MM.1S (cell line): Measurements from ENCODE around the gene EDNRA.

Experiments
- DNase-seq: peaks from one replicate; pipeline ENCODE4 v3.0.0-alpha.2; 2015
- H2AFZ ChIP-seq: fragments of 300-600 bp; sonication (generic); 2 replicates; pipeline ENCODE4 v1.6.0; 2016; ENCODE audit warnings: antibody characterized with exemption, low read length
- H3F3A ChIP-seq: fragments of 300-600 bp; sonication (generic); 2 replicates; pipeline ENCODE4 v1.6.1; 2016; ENCODE audit warnings: mild to moderate bottlenecking, antibody characterized with exemption, low read length, moderate library complexity, mixed read lengths; ENCODE audit not compliant: insufficient read depth
- H3K27ac ChIP-seq: fragments of 300-600 bp; sonication (generic); 2 replicates; pipeline ENCODE4 v1.5.1; 2016; ENCODE audit warnings: mild to moderate bottlenecking, low read length
- H3K27me3 ChIP-seq: fragments of 300-600 bp; sonication (generic); replicated peaks from 2 replicates; pipeline ENCODE4 v1.6.0; 2016; ENCODE audit warnings: low read length; ENCODE audit not compliant: insufficient read depth
- H3K36me3 ChIP-seq: fragments of 300-600 bp; sonication (generic); replicated peaks from 2 replicates; pipeline ENCODE4 v1.6.1; 2016; ENCODE audit warnings: mild to moderate bottlenecking, low read length, mixed read lengths; ENCODE audit not compliant: insufficient read depth
- H3K4me1 ChIP-seq: fragments of 300-600 bp; sonication (generic); 2 replicates; pipeline ENCODE4 v1.6.1; 2016; ENCODE audit warnings: low read length, mixed read lengths
- H3K4me2 ChIP-seq: fragments of 300-600 bp; sonication (generic); 2 replicates; pipeline ENCODE4 v1.6.0; 2016; ENCODE audit warnings: low read depth, low read length
- H3K4me3 ChIP-seq: fragments of 300-600 bp; sonication (generic); 2 replicates; pipeline ENCODE4 v1.5.1; 2016; ENCODE audit warnings: low read length, mixed read lengths
- H3K79me2 ChIP-seq: fragments of 300-600 bp; sonication (generic); 2 replicates; pipeline ENCODE4 v1.6.1; 2016; ENCODE audit warnings: mixed run types, low read length, mixed read lengths
- H3K9ac ChIP-seq: fragments of 300-600 bp; sonication (generic); 2 replicates; pipeline ENCODE4 v1.6.1; 2016; ENCODE audit warnings: low read length, mixed read lengths
- H3K9me2 ChIP-seq: fragments of 300-600 bp; sonication (generic); replicated peaks from 2 replicates; pipeline ENCODE4 v1.6.1; 2016; ENCODE audit warnings: mild to moderate bottlenecking, low read length, mixed read lengths; ENCODE audit not compliant: insufficient read depth
- H3K9me3 ChIP-seq: fragments of 300-600 bp; sonication (generic); replicated peaks from 2 replicates; pipeline ENCODE4 v1.6.1; 2016; ENCODE audit warnings: mild to moderate bottlenecking, low read length, mixed read lengths; ENCODE audit not compliant: insufficient read depth
- H4K20me1 ChIP-seq: fragments of 300-600 bp; sonication (generic); 2 replicates; pipeline ENCODE4 v1.6.1; 2016; ENCODE audit warnings: mild to moderate bottlenecking, low read length, moderate library complexity, mixed read lengths; ENCODE audit not compliant: insufficient read depth
- EZH2 ChIP-seq: fragments of 300-600 bp; sonication (generic); optimal IDR thresholded peaks from 2 replicates; pipeline ENCODE3; 2017; ENCODE audit warnings: low read depth, mild to moderate bottlenecking, antibody characterized with exemption, low read length, mixed read lengths
- EZH2phosphoT487 ChIP-seq: fragments of 300-600 bp; sonication (generic); IDR thresholded peaks from 2 replicates; pipeline ENCODE4 v1.6.1; 2018; ENCODE audit warnings: antibody characterized with exemption, low read length
- TF ChIP-seq, protein P1 (sequence below): fragments of 300-600 bp; sonication (generic); IDR thresholded peaks from 2 replicates; pipeline ENCODE4 v1.5.1; 2016; ENCODE audit warnings: antibody characterized with exemption, low read length, mixed read lengths

The EDNRA gene

DNA sequence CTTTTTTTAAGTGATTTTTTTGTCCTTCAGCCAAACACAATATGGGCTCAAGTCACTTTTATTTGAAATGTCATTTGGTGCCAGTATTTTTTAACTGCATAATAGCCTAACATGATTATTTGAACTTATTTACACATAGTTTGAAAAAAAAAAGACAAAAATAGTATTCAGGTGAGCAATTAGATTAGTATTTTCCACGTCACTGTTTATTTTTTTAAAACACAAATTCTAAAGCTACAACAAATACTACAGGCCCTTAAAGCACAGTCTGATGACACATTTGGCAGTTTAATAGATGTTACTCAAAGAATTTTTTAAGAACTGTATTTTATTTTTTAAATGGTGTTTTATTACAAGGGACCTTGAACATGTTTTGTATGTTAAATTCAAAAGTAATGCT lies 62.1 kb downstream of the EDNRA start:
- no peaks in the 10 kb centered on the region for H3K9me3 ChIP-seq
- H4K20me1 ChIP-seq, result no peaks in the 10 kb centered on the region
- no peaks in the 10 kb centered on the region for H3K4me1 ChIP-seq
- H3K4me3 ChIP-seq, result no peak overlapping the region
- H3K27me3 ChIP-seq, result no peaks in the 10 kb centered on the region
- no peaks in the 10 kb centered on the region for H3K36me3 ChIP-seq
- no peaks in the 10 kb centered on the region for H3F3A ChIP-seq
- H3K79me2 ChIP-seq, result no peaks in the 10 kb centered on the region
- DNase-seq, result no peak
- H3K4me2 ChIP-seq, result no peak overlapping the region
- H3K27ac ChIP-seq, result no peak overlapping the region
- H3K9ac ChIP-seq, result no peak overlapping the region
- TF ChIP-seq, protein P1, sequence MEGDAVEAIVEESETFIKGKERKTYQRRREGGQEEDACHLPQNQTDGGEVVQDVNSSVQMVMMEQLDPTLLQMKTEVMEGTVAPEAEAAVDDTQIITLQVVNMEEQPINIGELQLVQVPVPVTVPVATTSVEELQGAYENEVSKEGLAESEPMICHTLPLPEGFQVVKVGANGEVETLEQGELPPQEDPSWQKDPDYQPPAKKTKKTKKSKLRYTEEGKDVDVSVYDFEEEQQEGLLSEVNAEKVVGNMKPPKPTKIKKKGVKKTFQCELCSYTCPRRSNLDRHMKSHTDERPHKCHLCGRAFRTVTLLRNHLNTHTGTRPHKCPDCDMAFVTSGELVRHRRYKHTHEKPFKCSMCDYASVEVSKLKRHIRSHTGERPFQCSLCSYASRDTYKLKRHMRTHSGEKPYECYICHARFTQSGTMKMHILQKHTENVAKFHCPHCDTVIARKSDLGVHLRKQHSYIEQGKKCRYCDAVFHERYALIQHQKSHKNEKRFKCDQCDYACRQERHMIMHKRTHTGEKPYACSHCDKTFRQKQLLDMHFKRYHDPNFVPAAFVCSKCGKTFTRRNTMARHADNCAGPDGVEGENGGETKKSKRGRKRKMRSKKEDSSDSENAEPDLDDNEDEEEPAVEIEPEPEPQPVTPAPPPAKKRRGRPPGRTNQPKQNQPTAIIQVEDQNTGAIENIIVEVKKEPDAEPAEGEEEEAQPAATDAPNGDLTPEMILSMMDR, result no peak
- no peak for TF ChIP-seq EZH2
- no peak for TF ChIP-seq EZH2phosphoT487
- no peaks in the 10 kb centered on the region for H3K9me2 ChIP-seq
- H2AFZ ChIP-seq, result no peak overlapping the region

DNA sequence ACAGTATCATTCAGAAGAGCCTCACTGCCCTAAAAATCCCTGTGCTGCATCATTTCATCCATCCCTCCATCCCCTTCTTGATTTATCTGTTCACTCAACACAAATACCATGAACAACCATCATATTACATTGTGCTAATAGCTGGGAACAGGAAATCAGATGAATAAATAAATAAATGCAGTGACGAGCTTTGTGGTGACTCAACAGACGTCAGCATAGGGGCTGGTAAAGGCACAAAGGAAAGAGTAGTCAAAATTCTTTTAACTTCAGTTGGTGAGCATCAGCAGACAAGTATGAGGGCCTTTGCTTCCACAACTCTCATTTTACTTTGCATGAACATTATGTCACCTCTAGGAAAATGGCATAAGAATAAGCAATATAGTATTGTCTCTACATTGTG lies 65.5 kb downstream of the EDNRA start:
- no peaks in the 10 kb centered on the region for H4K20me1 ChIP-seq
- no peak overlapping the region for H2AFZ ChIP-seq
- H3K79me2 ChIP-seq, result no peaks in the 10 kb centered on the region
- TF ChIP-seq, protein P1, result no peak
- TF ChIP-seq EZH2, result no peak
- TF ChIP-seq EZH2phosphoT487, result no peak
- no peaks in the 10 kb centered on the region for H3K27me3 ChIP-seq
- no peaks in the 10 kb centered on the region for H3K9me2 ChIP-seq
- H3K27ac ChIP-seq, result no peak overlapping the region
- no peaks in the 10 kb centered on the region for H3F3A ChIP-seq
- no peak overlapping the region for H3K4me3 ChIP-seq
- H3K9me3 ChIP-seq, result no peaks in the 10 kb centered on the region
- no peak overlapping the region for H3K4me2 ChIP-seq
- no peak for DNase-seq
- no peak overlapping the region for H3K9ac ChIP-seq
- no peaks in the 10 kb centered on the region for H3K4me1 ChIP-seq
- H3K36me3 ChIP-seq, result no peaks in the 10 kb centered on the region

DNA sequence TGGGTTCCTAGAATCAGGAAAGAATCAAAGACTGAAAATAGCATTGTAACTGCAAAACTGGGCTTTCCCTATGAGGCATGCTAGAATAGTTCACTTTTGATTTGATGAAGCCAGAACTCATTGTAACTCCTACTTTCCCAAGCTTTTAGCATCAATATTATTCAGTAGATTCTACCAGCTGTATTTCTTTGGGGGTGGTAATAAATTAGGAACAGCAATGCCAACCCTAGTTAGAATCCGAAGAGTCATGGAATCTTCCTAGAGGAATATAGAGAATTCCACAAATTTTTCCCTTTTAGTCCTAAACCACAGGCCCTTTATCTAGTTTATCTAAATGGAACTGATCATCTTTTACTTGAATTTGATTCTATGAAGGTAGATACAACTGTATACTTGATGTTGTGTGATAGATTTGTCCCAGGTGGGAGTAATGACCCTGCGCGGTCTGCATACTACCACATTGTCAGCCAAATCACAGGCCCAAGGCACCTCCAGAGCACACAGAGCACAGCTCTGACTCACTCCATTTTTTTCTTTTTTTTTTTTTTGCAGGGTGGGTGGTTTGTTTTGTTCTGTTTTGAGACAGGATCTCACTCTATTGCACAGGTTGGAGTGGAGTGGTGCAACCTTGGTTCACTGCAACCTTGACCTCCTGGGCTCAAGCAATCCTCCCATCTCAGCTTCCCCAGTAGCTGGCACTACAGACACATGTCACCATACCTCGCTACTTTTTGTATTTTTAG lies 66.6 kb downstream of the EDNRA start:
- no peak for DNase-seq
- Histone ChIP-seq H3K4me1 (no peaks in the 10 kb centered on the region), H4K20me1 (no peaks in the 10 kb centered on the region), H3K9ac (no peak overlapping the region), H3K4me2 (no peak overlapping the region), H3K79me2 (no peaks in the 10 kb centered on the region), H2AFZ (no peak overlapping the region), H3K9me2 (no peaks in the 10 kb centered on the region), H3K4me3 (no peak overlapping the region), H3K36me3 (no peaks in the 10 kb centered on the region), H3K27ac (no peak overlapping the region), H3F3A (no peaks in the 10 kb centered on the region), H3K27me3 (no peaks in the 10 kb centered on the region), H3K9me3 (no peaks in the 10 kb centered on the region)
- TF ChIP-seq, protein P1, result no peak
- no peak for TF ChIP-seq EZH2
- TF ChIP-seq EZH2phosphoT487, result no peak
